Vagina (tissue), 2 donors: ENCODE results near the gene CPD.

Experiments used
- POLR2A ChIP-seq, 2 donors: fragments of 450-650 bp; IDR thresholded peaks; one replicate each; pipeline ENCODE4 v1.6.1; 2017; ENCODE audit warnings: antibody characterized with exemption in 2 of 2, mild to moderate bottlenecking in 2 of 2, moderate library complexity in 2 of 2
- TF ChIP-seq, protein P1 (sequence below), 3 experiments: fragments of 450-650 bp in 2 of 3; fragments of 200-600 bp in 1 of 3; sonication (generic) in 1 of 3; IDR thresholded peaks; one replicate each; pipeline ENCODE4 v1.5.1; 2017 to 2019; ENCODE audit warnings: antibody characterized with exemption in 3 of 3, mild to moderate bottlenecking in 2 of 3, moderate library complexity in 2 of 3

DNA sequence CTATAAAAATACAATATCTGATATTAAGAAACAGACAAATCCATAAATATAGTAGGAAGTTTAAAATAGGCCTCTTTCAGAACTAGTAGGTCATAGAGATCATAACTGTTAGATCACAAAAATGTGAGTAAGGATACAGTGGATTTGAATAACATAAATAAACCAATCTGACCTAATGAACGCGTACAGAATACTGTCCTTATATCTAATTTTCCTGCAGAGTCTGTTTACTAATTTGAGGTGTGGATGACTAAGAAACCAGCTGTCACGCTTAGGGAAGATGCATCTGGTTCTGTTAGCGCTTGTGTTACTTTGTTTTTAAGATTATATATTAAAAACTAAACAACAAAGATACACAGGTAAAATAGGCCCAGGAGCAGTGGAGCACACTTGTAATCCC lies 14.8 kb downstream of the CPD start:
- TF ChIP-seq, protein P1, sequence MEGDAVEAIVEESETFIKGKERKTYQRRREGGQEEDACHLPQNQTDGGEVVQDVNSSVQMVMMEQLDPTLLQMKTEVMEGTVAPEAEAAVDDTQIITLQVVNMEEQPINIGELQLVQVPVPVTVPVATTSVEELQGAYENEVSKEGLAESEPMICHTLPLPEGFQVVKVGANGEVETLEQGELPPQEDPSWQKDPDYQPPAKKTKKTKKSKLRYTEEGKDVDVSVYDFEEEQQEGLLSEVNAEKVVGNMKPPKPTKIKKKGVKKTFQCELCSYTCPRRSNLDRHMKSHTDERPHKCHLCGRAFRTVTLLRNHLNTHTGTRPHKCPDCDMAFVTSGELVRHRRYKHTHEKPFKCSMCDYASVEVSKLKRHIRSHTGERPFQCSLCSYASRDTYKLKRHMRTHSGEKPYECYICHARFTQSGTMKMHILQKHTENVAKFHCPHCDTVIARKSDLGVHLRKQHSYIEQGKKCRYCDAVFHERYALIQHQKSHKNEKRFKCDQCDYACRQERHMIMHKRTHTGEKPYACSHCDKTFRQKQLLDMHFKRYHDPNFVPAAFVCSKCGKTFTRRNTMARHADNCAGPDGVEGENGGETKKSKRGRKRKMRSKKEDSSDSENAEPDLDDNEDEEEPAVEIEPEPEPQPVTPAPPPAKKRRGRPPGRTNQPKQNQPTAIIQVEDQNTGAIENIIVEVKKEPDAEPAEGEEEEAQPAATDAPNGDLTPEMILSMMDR (IDR thresholded peaks at IDR 0.05), result no peak
- TF ChIP-seq POLR2A (IDR thresholded peaks at IDR 0.05), result no peak
